ENCODE results near the gene TAS2R4. TPM values are rescaled to one million over a fixed set of nuclear protein-coding genes. Genes with fewer than 3 reads are reported as not detected.
"Not testable (repeated sequence)": the region's sequence is repeated elsewhere in the genome, so short reads cannot be mapped to it uniquely, and the experiment has no call there.

Gene TAS2R4, protein sequence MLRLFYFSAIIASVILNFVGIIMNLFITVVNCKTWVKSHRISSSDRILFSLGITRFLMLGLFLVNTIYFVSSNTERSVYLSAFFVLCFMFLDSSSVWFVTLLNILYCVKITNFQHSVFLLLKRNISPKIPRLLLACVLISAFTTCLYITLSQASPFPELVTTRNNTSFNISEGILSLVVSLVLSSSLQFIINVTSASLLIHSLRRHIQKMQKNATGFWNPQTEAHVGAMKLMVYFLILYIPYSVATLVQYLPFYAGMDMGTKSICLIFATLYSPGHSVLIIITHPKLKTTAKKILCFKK
- 1 to 10 TPM in 1 of 2 experiments, under 1 TPM in 1; 0.69 to 1.2 TPM for total RNA-seq

- POLR2A ChIA-PET, result no interaction called here
- CTCF ChIA-PET, result no interaction called here
Measured at GRCh38 chr7:141776374-141776773, at the start of gene TAS2R4. Gene TAS2R4, plus strand, starts transcription at chr7:141776674. Its CDS starts 1,815 bp downstream, at chr7:141778489.

- ChIA-PET CTCF (no interaction called here), POLR2A (interaction anchor here (0.7 kb wide), 1 partner anchor 9 kb away, joined by 3 read pairs; the partner anchor contains the start of gene SSBP1)
Measured at GRCh38 chr7:141729020-141729419, 47.5 kb upstream of the TAS2R4 start.

GRCh38 chr7:141731476-141732149, 44.9 kb upstream of the TAS2R4 start:
- POLR2A ChIA-PET, result no interaction called here
- CTCF ChIA-PET, result no interaction called here

- CTCF ChIA-PET, result interaction anchor here (0.7 to 2.4 kb wide), 13 partner anchors 10 to 144 kb away, joined by 3 to 21 read pairs (median 4); partner anchors contain the start of gene DENND11
- POLR2A ChIA-PET, result interaction anchor here (0.8 to 1.3 kb wide), 2 partner anchors 13 to 35 kb away, joined by 3 to 4 read pairs; no protein-coding TSS in a partner anchor
Measured at GRCh38 chr7:141737118-141737835, 39.2 kb upstream of the TAS2R4 start.

DNA sequence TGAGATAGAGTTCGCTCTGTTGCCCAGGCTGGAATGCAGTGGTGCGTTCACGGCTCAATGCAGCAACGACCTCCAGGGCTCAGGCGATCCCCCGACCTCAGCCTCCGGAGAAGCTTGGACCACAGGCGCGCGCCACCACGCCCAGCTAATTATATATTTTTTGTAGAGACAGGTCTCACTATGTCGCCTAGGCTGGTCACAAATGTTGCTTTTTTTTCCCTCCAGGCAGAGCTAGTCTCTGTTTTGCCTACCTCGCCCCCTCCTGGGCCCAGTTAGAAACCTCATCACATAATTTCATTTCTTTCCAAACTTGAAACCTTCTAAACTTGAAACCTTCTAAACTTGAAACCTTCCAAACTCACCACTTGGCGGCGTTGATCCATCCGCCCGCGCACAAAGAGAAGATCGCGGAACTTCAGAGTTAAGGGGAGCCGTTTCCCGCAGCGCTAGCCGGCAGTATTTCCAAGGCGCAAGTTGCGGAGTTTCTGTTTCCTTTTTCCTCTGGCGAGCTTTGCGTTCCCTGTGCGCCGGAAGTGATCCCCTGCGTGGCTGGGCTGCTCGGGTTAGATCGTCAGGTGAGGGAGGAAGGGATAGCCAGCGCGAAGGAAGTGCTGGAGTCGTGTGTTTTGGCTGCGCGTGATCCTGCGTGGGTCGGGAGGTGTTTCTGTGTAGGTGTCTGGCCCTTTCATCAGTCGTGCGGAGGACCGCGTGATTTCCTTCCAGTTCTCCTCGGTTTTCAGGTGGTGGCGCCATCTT, 38.5 kb upstream of the TAS2R4 start, which contains the start of gene SSBP1:
TSS of gene SSBP1 (plus strand) at position 523 of the 756 bp plus-strand sequence. CDS start 809 bp downstream, outside the sequence.
- POLR2A ChIA-PET, result interaction anchor here (0.6 to 1.3 kb wide), 4 partner anchors 9 to 35 kb away, joined by 3 to 4 read pairs (median 3); no protein-coding TSS in a partner anchor
- CTCF ChIA-PET, result interaction anchor here (0.6 to 2.4 kb wide), 14 partner anchors 11 to 145 kb away, joined by 3 to 21 read pairs (median 4); partner anchors contain the start of gene DENND11

- POLR2A ChIA-PET, result interaction anchor here (0.5 to 1.0 kb wide), 2 partner anchors 37 to 588 kb away, joined by 3 to 4 read pairs; no protein-coding TSS in a partner anchor
- CTCF ChIA-PET, result interaction anchor here (0.6 to 2.4 kb wide), 8 partner anchors 15 to 812 kb away, joined by 3 to 21 read pairs (median 6); partner anchors contain the start of gene DENND11
Measured at GRCh38 chr7:141738592-141739013, 37.9 kb upstream of the TAS2R4 start.

DNA sequence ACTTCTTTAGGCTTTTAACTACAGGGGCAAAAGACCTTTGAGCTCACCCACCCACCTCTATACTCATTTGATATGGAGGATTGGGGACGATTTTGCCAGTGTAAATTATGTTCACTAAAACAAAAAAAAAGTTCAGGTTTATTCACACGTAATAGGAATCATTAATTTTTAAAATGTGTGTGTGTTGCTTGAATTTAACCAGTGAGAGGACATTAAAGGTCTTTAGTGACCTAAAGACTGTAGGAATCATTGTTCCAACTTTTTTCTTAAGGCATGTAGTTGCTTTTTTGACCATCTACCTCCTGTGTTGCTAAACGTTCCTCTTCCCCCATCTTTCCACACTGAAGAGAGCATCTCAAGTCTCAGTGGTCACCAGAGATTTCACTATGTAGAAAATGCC, 37.2 kb upstream of the TAS2R4 start:
- ChIA-PET POLR2A (interaction anchor here (0.5 to 1.0 kb wide), 2 partner anchors 38 to 587 kb away, joined by 3 to 4 read pairs; no protein-coding TSS in a partner anchor), CTCF (interaction anchor here (0.6 to 2.4 kb wide), 5 partner anchors 15 to 813 kb away, joined by 3 to 8 read pairs (median 4); no protein-coding TSS in a partner anchor)

DNA sequence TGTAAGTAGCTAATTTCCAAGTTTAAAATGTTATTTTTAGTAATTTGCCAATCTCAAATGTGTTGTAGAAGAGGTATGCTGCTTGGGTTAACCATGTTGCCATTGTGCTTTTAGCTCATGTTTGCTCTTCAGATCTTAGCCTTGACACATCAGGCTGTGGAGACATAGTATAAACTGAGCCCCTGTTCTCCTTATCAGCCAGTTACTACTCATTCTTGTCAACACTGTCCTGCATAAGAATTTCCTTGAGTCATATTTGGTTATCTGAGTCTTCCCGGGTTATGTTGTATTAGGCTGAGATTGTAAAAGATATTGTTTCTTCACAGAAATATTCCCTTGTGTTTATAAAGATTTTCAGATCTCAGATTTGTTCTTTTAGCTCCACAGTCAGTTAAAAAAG, 34.2 kb upstream of the TAS2R4 start:
- POLR2A ChIA-PET, result no interaction called here
- CTCF ChIA-PET, result no interaction called here

- CTCF ChIA-PET, result no interaction called here
- POLR2A ChIA-PET, result no interaction called here
Measured at GRCh38 chr7:141744131-141744530, 32.3 kb upstream of the TAS2R4 start.

DNA sequence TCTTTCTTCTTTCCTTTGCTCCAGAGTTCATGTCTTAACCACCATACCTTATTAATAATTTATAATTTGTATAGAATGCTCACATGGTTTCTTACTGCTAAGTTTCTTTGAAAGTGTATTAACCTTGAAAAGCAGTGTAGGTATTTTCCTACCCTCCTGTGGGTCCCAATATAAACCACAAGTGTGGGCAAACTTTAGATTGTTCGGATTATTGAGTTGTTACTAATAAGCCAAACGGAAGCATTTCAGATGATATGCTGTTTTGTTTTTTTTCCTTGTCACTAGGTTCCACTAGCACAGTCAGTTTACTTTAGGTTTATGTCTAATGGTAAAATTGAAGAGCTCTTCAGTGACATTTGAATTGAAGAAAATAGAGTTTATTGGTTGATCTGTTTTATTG, 28.1 kb upstream of the TAS2R4 start:
- POLR2A ChIA-PET, result no interaction called here

GRCh38 chr7:141751904-141752303, 24.6 kb upstream of the TAS2R4 start:
- CTCF ChIA-PET, POLR2A ChIA-PET: not testable (repeated sequence)

More for the DNA sequence above, 28.1 kb upstream of the TAS2R4 start:
- CTCF ChIA-PET, result no interaction called here

DNA sequence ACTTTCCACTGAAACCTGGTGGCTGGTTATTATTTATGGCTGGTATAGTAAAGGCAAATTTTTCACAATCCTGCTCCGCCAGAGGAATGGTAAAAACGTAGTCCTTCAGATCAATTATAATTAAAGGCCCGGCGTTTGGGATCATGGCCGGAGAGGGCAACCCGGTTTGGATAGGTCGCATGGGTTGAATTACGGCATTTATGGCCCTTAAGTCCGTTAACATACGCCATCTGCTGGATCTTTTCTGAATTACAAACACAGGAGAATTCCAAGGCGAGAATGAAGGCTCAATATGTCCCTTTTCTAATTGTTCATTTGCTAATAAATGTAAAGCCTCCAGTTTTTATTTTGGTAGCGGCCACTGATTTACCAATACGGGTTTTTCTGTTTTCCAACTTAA, 23.8 kb upstream of the TAS2R4 start:
- ChIA-PET POLR2A (no interaction called here), CTCF (no interaction called here)

DNA sequence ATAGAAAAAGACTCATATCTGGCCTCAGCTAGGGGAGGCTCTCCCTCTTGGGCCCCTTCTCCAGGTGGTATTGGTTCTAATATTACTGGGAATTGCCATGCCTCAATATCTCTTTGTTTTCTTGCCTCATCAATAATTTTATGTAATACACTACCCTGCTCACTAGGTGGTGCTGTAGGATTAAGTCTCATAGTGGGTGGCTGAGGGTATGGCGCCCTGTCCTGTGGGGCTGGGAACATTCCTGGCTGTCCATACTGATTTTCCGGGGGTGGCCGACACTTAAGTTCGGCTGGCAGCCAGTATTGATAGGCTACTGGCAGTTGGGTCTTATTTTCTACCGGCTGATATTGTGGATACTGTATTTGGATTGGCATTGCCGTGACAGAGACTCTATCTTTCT, 21.5 kb upstream of the TAS2R4 start:
- CTCF ChIA-PET, result interaction anchor here (1.1 to 1.8 kb wide), 3 partner anchors 16 to 100 kb away, joined by 3 to 8 read pairs (median 4); partner anchors contain the start of gene SSBP1
- POLR2A ChIA-PET, result no interaction called here

- ChIA-PET POLR2A (no interaction called here), CTCF (no interaction called here)
Measured at GRCh38 chr7:141763797-141764196, 12.7 kb upstream of the TAS2R4 start, which contains the start of gene TAS2R3. Gene TAS2R3, plus strand, starts transcription at chr7:141764097. Its CDS starts 62 bp downstream, at chr7:141764159.

- CTCF ChIA-PET, result interaction anchor here (1.0 kb wide), 1 partner anchor 27 kb away, joined by 3 read pairs; no protein-coding TSS in a partner anchor
Measured at GRCh38 chr7:141770083-141770583, 6.3 kb upstream of the TAS2R4 start.

DNA sequence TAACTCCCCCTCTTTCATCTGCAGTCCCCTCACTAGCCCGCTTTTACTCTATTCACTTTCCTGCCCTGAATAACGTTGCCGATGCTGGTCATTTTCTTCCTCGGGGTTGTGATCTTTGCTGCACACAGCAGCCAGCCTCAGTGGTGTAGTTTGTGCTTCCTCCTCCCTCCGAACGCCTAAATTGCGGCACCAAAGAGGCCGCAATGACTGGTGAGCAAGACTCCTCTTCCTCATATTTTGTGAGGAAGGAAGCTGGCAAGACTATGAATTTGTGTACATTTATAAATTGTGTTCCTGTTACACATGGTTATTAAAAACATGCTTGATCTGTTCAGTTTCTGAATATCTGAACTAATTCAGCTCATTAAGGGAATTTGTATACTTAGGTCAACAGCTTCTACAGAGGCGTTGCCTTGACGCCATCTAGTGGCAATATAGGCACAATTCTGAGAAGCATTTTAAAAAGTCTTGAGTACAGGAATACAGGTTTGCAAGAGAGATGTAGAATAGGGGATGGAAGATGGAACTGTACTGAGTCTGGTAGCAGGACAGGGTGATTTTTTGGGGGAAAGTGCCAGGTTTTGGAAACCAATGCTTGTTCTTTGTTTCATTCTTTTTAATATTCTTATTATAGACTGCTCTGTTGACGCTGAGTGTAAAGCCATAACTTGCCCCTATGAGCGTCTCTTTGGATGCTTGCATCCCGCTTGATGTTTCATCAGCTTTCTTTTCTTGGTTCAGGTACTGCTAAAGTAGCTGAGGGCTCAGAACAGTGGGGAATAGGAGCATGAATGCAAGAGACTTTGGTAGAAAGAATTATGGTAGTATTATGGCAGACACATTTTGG, 9.5 kb downstream of the TAS2R4 start:
- POLR2A ChIA-PET, result no interaction called here
- CTCF ChIA-PET, result interaction anchor here (0.6 to 1.6 kb wide), 4 partner anchors 9 to 41 kb away, joined by 3 read pairs; no protein-coding TSS in a partner anchor

More at GRCh38 chr7:141770083-141770583, 6.3 kb upstream of the TAS2R4 start:
- POLR2A ChIA-PET, result not testable (repeated sequence)

- CTCF ChIA-PET, result no interaction called here
- POLR2A ChIA-PET, result no interaction called here
Measured at GRCh38 chr7:141788296-141788695, 11.8 kb downstream of the TAS2R4 start.

- POLR2A ChIA-PET, result no interaction called here
- CTCF ChIA-PET, result no interaction called here
Measured at GRCh38 chr7:141789917-141790316, 13.4 kb downstream of the TAS2R4 start, which contains the start of gene TAS2R5. Gene TAS2R5, plus strand, starts transcription at chr7:141790217. Its CDS starts 145 bp downstream, at chr7:141790362.

Measured in activated CD8-positive, alpha-beta memory T cell treated with anti-CD3 and anti-CD28 coated beads for 36 hours (primary cell).